ENCODE measurements around the gene DNPH1. TPM values are rescaled to one million over a fixed set of nuclear protein-coding genes. Genes with fewer than 3 reads are reported as not detected.

DNPH1 gene
- total RNA-seq, 1 donor from 2014 or later, result 27.2 TPM

DNA sequence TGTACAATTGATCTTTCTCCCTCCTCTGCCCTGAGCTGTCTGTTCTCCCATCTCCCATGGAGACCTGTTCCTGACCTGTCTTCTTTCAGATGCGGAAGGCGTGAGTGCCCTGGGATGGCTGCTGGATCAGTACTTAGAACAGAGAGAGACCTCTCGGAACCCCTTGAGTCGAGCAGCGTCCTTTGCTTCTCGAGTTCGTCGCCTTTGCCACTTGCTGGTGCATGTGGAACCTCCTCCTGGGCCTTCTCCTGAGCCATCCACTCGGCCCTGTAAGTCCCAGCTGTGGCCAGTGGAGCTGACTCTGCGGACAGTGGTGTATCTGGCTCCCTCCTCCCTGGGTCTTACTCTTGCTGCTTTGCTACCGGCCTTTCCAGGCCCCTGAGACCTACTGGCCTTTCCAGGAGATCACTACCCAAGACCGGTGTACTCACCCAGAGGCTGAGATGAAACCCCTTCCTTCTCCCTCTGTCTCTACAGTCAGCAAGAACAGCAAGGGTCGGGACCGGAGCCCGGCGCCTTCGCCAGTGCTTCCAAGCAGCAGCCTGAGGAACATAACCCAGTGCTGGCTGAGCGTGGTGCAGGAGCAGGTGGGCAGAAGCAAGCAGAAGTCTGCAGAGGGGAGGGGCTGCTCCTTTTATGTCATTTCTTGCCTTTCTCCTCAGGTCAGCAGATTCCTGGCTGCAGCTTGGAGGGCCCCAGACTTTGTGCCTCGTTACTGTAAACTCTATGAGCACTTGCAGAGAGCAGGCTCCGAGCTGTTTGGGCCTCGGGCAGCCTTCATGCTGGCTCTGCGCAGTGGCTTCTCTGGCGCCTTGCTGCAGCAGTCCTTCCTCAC lies 24.8 kb downstream of the DNPH1 start:
- H3K4me3 Mint-ChIP-seq (ENCODE audit: unreplicated experiment), result no peak overlapping the region
- no peak for DNase-seq (ENCODE audit: extremely low spot score, unreplicated experiment)
- peaks cover 31% of the 10 kb centered on the region for H3K36me3 Mint-ChIP-seq (ENCODE audit: unreplicated experiment)
- TF ChIP-seq, protein P1, sequence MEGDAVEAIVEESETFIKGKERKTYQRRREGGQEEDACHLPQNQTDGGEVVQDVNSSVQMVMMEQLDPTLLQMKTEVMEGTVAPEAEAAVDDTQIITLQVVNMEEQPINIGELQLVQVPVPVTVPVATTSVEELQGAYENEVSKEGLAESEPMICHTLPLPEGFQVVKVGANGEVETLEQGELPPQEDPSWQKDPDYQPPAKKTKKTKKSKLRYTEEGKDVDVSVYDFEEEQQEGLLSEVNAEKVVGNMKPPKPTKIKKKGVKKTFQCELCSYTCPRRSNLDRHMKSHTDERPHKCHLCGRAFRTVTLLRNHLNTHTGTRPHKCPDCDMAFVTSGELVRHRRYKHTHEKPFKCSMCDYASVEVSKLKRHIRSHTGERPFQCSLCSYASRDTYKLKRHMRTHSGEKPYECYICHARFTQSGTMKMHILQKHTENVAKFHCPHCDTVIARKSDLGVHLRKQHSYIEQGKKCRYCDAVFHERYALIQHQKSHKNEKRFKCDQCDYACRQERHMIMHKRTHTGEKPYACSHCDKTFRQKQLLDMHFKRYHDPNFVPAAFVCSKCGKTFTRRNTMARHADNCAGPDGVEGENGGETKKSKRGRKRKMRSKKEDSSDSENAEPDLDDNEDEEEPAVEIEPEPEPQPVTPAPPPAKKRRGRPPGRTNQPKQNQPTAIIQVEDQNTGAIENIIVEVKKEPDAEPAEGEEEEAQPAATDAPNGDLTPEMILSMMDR (IDR thresholded peaks at IDR 0.05), result no peak
- no peaks in the 10 kb centered on the region for H3K27me3 Mint-ChIP-seq (ENCODE audit: unreplicated experiment)
- H3K9me3 Mint-ChIP-seq (ENCODE audit: unreplicated experiment), result no peaks in the 10 kb centered on the region
- H3K4me1 Mint-ChIP-seq (ENCODE audit: unreplicated experiment), result no peaks in the 10 kb centered on the region
- H3K27ac Mint-ChIP-seq (ENCODE audit: unreplicated experiment), result no peak overlapping the region

DNA sequence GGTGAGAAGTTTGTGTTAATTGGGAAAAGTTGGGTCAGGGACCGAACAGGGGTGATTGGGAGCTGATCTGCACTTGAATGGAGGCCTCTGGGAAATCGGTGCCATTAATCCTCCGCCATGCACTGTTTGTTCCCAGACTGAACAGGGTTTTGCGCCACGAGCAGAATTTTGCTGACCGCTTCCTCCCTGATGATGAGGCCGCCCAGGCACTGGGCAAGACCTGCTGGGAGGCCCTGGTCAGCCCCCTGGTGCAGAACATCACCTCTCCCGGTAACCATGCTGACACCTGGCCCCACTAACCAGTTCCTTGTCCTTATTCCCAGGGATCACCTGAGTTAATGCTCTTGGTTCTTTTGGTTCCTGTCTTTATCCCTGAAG lies 25.6 kb downstream of the DNPH1 start:
- H3K27me3 Mint-ChIP-seq (ENCODE audit: unreplicated experiment), result no peaks in the 10 kb centered on the region
- no peak for DNase-seq (ENCODE audit: extremely low spot score, unreplicated experiment)
- no peaks in the 10 kb centered on the region for H3K4me1 Mint-ChIP-seq (ENCODE audit: unreplicated experiment)
- peaks cover 31% of the 10 kb centered on the region for H3K36me3 Mint-ChIP-seq (ENCODE audit: unreplicated experiment)
- H3K9me3 Mint-ChIP-seq (ENCODE audit: unreplicated experiment), result no peaks in the 10 kb centered on the region
- no peak overlapping the region for H3K4me3 Mint-ChIP-seq (ENCODE audit: unreplicated experiment)
- H3K27ac Mint-ChIP-seq (ENCODE audit: unreplicated experiment), result no peak overlapping the region
- TF ChIP-seq, protein P1 (IDR thresholded peaks at IDR 0.05), result no peak

DNA sequence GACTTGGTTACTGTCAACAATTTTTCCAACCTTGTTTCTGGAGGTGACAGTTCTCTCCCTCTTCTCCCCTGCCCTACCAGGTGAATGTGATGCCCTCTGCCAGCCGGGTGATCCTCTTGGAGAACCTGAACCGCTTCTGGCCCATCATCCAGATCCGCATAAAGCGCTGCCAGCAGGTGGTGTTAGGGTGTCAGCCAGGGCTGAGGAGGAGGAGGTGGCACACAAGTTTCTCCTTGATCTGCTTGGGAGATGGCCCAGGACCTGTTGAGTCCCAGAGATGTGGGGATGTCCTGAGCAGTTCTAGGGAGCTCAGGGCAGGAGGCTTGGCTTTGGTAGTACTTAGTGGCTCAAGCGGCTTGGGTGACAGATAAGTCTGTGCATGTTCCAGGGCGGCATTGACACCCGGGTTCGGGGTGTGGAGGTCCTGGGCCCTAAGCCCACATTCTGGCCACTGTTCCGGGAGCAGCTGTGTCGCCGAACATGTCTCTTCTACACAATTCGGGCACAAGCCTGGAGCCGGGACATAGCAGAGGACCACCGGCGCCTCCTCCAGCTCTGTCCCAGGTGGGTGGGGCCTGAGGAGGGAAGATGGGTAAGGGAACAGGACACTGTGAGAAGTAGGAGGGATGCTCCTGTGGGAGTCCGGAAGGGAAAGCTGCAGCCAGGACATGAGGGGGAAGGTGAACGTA lies 26.1 kb downstream of the DNPH1 start:
- Mint-ChIP-seq H3K27me3 (ENCODE audit: unreplicated experiment) (no peaks in the 10 kb centered on the region), H3K4me3 (ENCODE audit: unreplicated experiment) (no peak overlapping the region), H3K27ac (ENCODE audit: unreplicated experiment) (no peak overlapping the region), H3K4me1 (ENCODE audit: unreplicated experiment) (no peaks in the 10 kb centered on the region), H3K36me3 (ENCODE audit: unreplicated experiment) (peaks cover 31% of the 10 kb centered on the region), H3K9me3 (ENCODE audit: unreplicated experiment) (no peaks in the 10 kb centered on the region)
- TF ChIP-seq, protein P1 (IDR thresholded peaks at IDR 0.05), result no peak
- DNase-seq (ENCODE audit: extremely low spot score, unreplicated experiment), result no peak

DNA sequence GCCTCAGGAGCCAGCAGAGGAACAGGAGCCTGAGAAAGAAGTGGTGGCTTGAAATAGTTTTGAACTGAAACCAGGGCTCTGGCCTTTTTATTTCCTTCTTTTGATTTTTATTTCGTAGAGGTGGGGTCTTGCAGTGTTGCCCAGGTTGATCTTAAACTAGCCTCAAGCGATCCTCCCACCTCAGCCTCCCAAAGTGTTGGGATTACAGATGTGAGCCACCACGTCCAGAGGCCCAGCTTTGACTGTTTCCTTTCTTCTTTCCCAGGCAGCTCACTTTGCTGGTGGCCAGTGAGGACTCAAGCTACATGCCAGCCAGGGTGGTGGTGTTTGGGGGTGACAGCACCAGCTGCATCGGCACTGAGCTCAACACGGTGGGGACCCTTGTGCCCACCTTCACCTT lies 26.8 kb downstream of the DNPH1 start:
- no peak for DNase-seq (ENCODE audit: extremely low spot score, unreplicated experiment)
- H3K36me3 Mint-ChIP-seq (ENCODE audit: unreplicated experiment), result peaks cover 31% of the 10 kb centered on the region
- no peaks in the 10 kb centered on the region for H3K27me3 Mint-ChIP-seq (ENCODE audit: unreplicated experiment)

DNA sequence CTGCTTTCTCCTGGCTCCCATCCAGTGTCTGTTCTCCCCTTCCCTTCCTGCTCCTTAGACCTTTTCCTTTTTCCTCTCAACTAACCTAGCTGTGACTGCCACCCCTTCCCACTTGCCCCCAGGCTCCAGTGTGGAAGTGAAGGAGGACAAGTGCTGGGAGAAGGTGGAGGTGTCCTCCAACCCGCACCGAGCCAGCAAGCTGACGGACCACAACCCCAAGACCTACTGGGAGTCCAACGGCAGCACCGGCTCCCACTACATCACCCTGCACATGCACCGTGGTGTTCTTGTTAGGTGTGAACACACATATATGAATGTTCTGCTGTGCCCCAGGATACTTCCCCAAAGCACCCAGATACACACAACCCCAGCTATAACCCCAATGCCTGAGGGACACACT lies 28.7 kb downstream of the DNPH1 start:
- Mint-ChIP-seq H3K9me3 (ENCODE audit: unreplicated experiment) (no peaks in the 10 kb centered on the region), H3K36me3 (ENCODE audit: unreplicated experiment) (peaks cover 29% of the 10 kb centered on the region), H3K27ac (ENCODE audit: unreplicated experiment) (no peak overlapping the region), H3K4me1 (ENCODE audit: unreplicated experiment) (no peaks in the 10 kb centered on the region), H3K27me3 (ENCODE audit: unreplicated experiment) (no peaks in the 10 kb centered on the region), H3K4me3 (ENCODE audit: unreplicated experiment) (no peak overlapping the region)
- TF ChIP-seq, protein P1 (IDR thresholded peaks at IDR 0.05), result no peak
- no peak for DNase-seq (ENCODE audit: extremely low spot score, unreplicated experiment)

More for the DNA sequence above, 26.8 kb downstream of the DNPH1 start:
- Mint-ChIP-seq H3K9me3 (ENCODE audit: unreplicated experiment) (no peaks in the 10 kb centered on the region), H3K4me1 (ENCODE audit: unreplicated experiment) (no peaks in the 10 kb centered on the region), H3K4me3 (ENCODE audit: unreplicated experiment) (no peak overlapping the region), H3K27ac (ENCODE audit: unreplicated experiment) (no peak overlapping the region)
- TF ChIP-seq, protein P1 (IDR thresholded peaks at IDR 0.05), result no peak

Data from osteocyte (in vitro differentiated cells).